GM12874 (cell line): ENCODE results near the gene ZNF592.

Experiments used
- CTCF ChIP-seq: IDR thresholded peaks from 2 replicates; pipeline ENCODE4 v1.5.1; 2011; ENCODE audit warnings: low read depth, mild to moderate bottlenecking, control low read depth, low read length, moderate library complexity; ENCODE audit not compliant: insufficient read depth

ZNF592 gene

GRCh38 chr15:84762840-84763572 is 14.6 kb downstream of the ZNF592 start:
- no peak for TF ChIP-seq CTCF

GRCh38 chr15:84764585-84764984 is 16.2 kb downstream of the ZNF592 start:
- no peak for TF ChIP-seq CTCF

- TF ChIP-seq CTCF, result no peak
These were observed 16.6 kb downstream of the ZNF592 start for GRCh38 chr15:84764989-84765388.

- no peak for TF ChIP-seq CTCF
These were observed 17.3 kb downstream of the ZNF592 start for GRCh38 chr15:84765675-84766074.

- TF ChIP-seq CTCF, result no peak
These were observed 18.2 kb downstream of the ZNF592 start for GRCh38 chr15:84766461-84767035.

GRCh38 chr15:84772031-84772430 is 23.6 kb downstream of the ZNF592 start:
- TF ChIP-seq CTCF, result no peak

GRCh38 chr15:84772467-84772866 is 24.1 kb downstream of the ZNF592 start:
- no peak for TF ChIP-seq CTCF
